CD14-positive monocyte (primary cell): Measurements from ENCODE around the gene IMPA2. TPM values are rescaled to one million over a fixed set of nuclear protein-coding genes. Genes with fewer than 3 reads are reported as not detected.

Experiments used
- DNase-seq, 3 donors: peaks; one replicate each; pipeline ENCODE4 v3.0.0-alpha.2; 2011 to 2022
- H2AFZ ChIP-seq: 2 replicates; pipeline ENCODE4 v1.6.0; 2012; ENCODE audit warnings: mild to moderate bottlenecking, low read depth, low read length, inconsistent platforms; ENCODE audit not compliant: insufficient read depth, poor library complexity, severe bottlenecking
- H3K27ac ChIP-seq, 2 donors: 1 replicate in 1 of 2; 2 replicates in 1 of 2; pipeline ENCODE4 v1.5.1; 2012 to 2013; ENCODE audit warnings: low read length in 2 of 2, control low read depth in 1 of 2, inconsistent platforms in 1 of 2, low read depth in 1 of 2, mild to moderate bottlenecking in 1 of 2
- H3K27me3 ChIP-seq, 2 donors: one replicate each; pipeline versions ENCODE4 v1.6.0 to v1.6.1; 2011 to 2013; ENCODE audit warnings: low read length in 2 of 2; ENCODE audit not compliant: control insufficient read depth in 2 of 2, insufficient read depth in 2 of 2
- H3K36me3 ChIP-seq, 2 donors: replicated peaks in 1 of 2; 1 replicate in 1 of 2; 2 replicates in 1 of 2; pipeline versions ENCODE4 v1.5.1 to v1.6.1; 2012 to 2013; ENCODE audit warnings: low read length in 2 of 2, control low read depth in 1 of 2, inconsistent platforms in 1 of 2, mild to moderate bottlenecking in 1 of 2; ENCODE audit not compliant: insufficient read depth in 2 of 2, control insufficient read depth in 1 of 2
- H3K4me1 ChIP-seq, 2 donors: 1 replicate in 1 of 2; 2 replicates in 1 of 2; pipeline versions ENCODE4 v1.5.1 to v1.6.1; 2012 to 2013; ENCODE audit warnings: low read length in 2 of 2, control low read depth in 1 of 2, inconsistent platforms in 1 of 2, mild to moderate bottlenecking in 1 of 2, moderate library complexity in 1 of 2; ENCODE audit not compliant: insufficient read depth in 2 of 2, control insufficient read depth in 1 of 2
- H3K4me2 ChIP-seq: replicated peaks from 2 replicates; pipeline ENCODE3; 2012; ENCODE audit warnings: low read length, moderate library complexity, mild to moderate bottlenecking; ENCODE audit not compliant: poor library complexity, severe bottlenecking; ENCODE audit errors: extremely low read depth
- H3K4me3 ChIP-seq, 3 experiments: fragments of 200-600 bp in 1 of 3; sonication (generic) in 1 of 3; replicated peaks in 1 of 3; 1 replicate in 2 of 3; 2 replicates in 1 of 3; pipeline ENCODE4 v1.5.1; 2011 to 2013; ENCODE audit warnings: low read length in 3 of 3, mild to moderate bottlenecking in 3 of 3, control low read depth in 2 of 3, low read depth in 2 of 3, inconsistent platforms in 1 of 3, moderate library complexity in 1 of 3
- H3K79me2 ChIP-seq: 2 replicates; pipeline ENCODE4 v1.6.0; 2012; ENCODE audit warnings: mild to moderate bottlenecking, control low read depth, inconsistent platforms, low read length, moderate library complexity; ENCODE audit not compliant: insufficient read depth
- H3K9ac ChIP-seq: 2 replicates; pipeline ENCODE4 v1.6.0; 2017; ENCODE audit warnings: low read length, mild to moderate bottlenecking; ENCODE audit not compliant: insufficient read depth, poor library complexity, severe bottlenecking
- H3K9me3 ChIP-seq, 2 donors: replicated peaks in 1 of 2; 1 replicate in 1 of 2; 2 replicates in 1 of 2; pipeline versions ENCODE4 v1.5.1 to v1.6.1; 2012 to 2013; ENCODE audit warnings: low read length in 2 of 2, control low read depth in 1 of 2; ENCODE audit not compliant: control insufficient read depth in 1 of 2, insufficient read depth in 1 of 2
- H4K20me1 ChIP-seq: 2 replicates; pipeline ENCODE4 v1.6.0; 2012; ENCODE audit warnings: mild to moderate bottlenecking, low read length, control low read depth, moderate library complexity; ENCODE audit not compliant: insufficient read depth
- H3K27ac Mint-ChIP-seq, 7 donors: one replicate each; pipeline ENCODE4 v1.8.0; 2020; ENCODE audit warnings: mild to moderate bottlenecking in 7 of 7, mixed read lengths in 7 of 7, moderate library complexity in 6 of 7, inconsistent platforms in 2 of 7
- H3K27me3 Mint-ChIP-seq, 3 donors: one replicate each; pipeline ENCODE4 v1.8.0; 2021 to 2022; ENCODE audit warnings: low read depth in 3 of 3, mild to moderate bottlenecking in 3 of 3, mixed read lengths in 3 of 3, moderate library complexity in 3 of 3, inconsistent platforms in 1 of 3
- H3K36me3 Mint-ChIP-seq, 2 donors: one replicate each; pipeline ENCODE4 v1.8.0; 2020; ENCODE audit warnings: mixed read lengths in 2 of 2, inconsistent platforms in 1 of 2, mild to moderate bottlenecking in 1 of 2
- H3K4me1 Mint-ChIP-seq: one replicate; pipeline ENCODE4 v1.8.0; 2020; ENCODE audit warnings: mild to moderate bottlenecking, mixed read lengths
- H3K4me3 Mint-ChIP-seq, 2 donors: one replicate each; pipeline ENCODE4 v1.8.0; 2020; ENCODE audit warnings: mild to moderate bottlenecking in 2 of 2, mixed read lengths in 2 of 2, moderate library complexity in 1 of 2
- H3K9me3 Mint-ChIP-seq, 7 donors: one replicate each; pipeline ENCODE4 v1.8.0; 2020 to 2022; ENCODE audit warnings: mixed read lengths in 7 of 7, mild to moderate bottlenecking in 6 of 7, moderate library complexity in 6 of 7, inconsistent platforms in 2 of 7
- CTCF ChIP-seq: fragments of 200-600 bp; IDR thresholded peaks from one replicate; pipeline ENCODE4 v1.8.0; 2022; ENCODE audit warnings: antibody characterized with exemption, mild to moderate bottlenecking
- WGBS: methylation state at CpG from one replicate; pipeline ENCODE4 v1.1.5; 2013; ENCODE audit warnings: missing lambda C conversion rate; ENCODE audit not compliant: insufficient coverage; 5-methylcytosine and 5-hydroxymethylcytosine counted together
- intact Hi-C, 2 donors: fragments of 100-400 bp; cut with micrococcal nuclease; formaldehyde crosslinking; loops; one replicate each; pipeline versions ENCODE4 v1.15.0 to v1.15.1; 2023
- polyA plus RNA-seq, 3 donors: library from polyadenylated mRNA; depleted of rRNA in 1 of 3; unstranded in 2 of 3; stranded (reverse) in 1 of 3; fragments of 300-500 nt in 2 of 3; fragments of >200 nt in 1 of 3; fragmentation: Illumina TruSeq in 2 of 3; gene quantifications; 1 replicate in 2 of 3; 2 replicates in 1 of 3; pipeline ENCODE4 v1.2.3, GENCODE V29; 2012 to 2021

Gene IMPA2
- polyA plus RNA-seq, 3 donors = 97.4 to 186 (median 145) TPM

- Mint-ChIP-seq H3K36me3 (no peaks in the 10 kb centered on the region), H3K27ac (no peak overlapping the region), H3K27me3 (peaks cover 0 to 3% (median 0%) of the 10 kb centered on the region in 3 donors), H3K9me3 (peaks cover 0 to 2% (median 0%) of the 10 kb centered on the region in 7 donors), H3K4me3 (no peak overlapping the region), H3K4me1 (peaks cover 43% of the 10 kb centered on the region)
- H3K27ac ChIP-seq = no peak overlapping the region
- no peak overlapping the region for H2AFZ ChIP-seq
- H3K36me3 ChIP-seq = no peaks in the 10 kb centered on the region
- WGBS = 88% methylated on average over 1 of the region's 2 CpGs
- H3K4me2 ChIP-seq = no peak overlapping the region
- H3K9ac ChIP-seq = no peak overlapping the region
- TF ChIP-seq CTCF = no peak
- H3K4me3 ChIP-seq = no peak overlapping the region
- no peaks in the 10 kb centered on the region for H3K9me3 ChIP-seq
- intact Hi-C loops = no loop called here
- no peaks in the 10 kb centered on the region for H3K79me2 ChIP-seq
- H4K20me1 ChIP-seq = no peaks in the 10 kb centered on the region
- no peaks in the 10 kb centered on the region for H3K27me3 ChIP-seq
- peaks cover 29 to 38% of the 10 kb centered on the region in 2 donors for H3K4me1 ChIP-seq
- DNase-seq = no peak
These were observed 5.6 kb upstream of the IMPA2 start for GRCh38 chr18:11975723-11976122.

- 85% methylated on average over 8 of the region's 13 CpGs for WGBS
- H2AFZ ChIP-seq = no peak overlapping the region
These were observed 4.8 kb upstream of the IMPA2 start for GRCh38 chr18:11976315-11977152.

More at GRCh38 chr18:11976315-11977152, 4.8 kb upstream of the IMPA2 start:
- Histone ChIP-seq H3K4me3 (no peak overlapping the region), H3K27me3 (no peaks in the 10 kb centered on the region), H3K79me2 (peaks cover 2% of the 10 kb centered on the region), H3K36me3 (no peaks in the 10 kb centered on the region), H3K9ac (no peak overlapping the region), H3K4me2 (no peak overlapping the region), H3K9me3 (no peaks in the 10 kb centered on the region), H3K27ac (no peak overlapping the region), H4K20me1 (no peaks in the 10 kb centered on the region), H3K4me1 (peaks cover 29 to 38% of the 10 kb centered on the region in 2 donors)
- no peaks in the 10 kb centered on the region for H3K36me3 Mint-ChIP-seq
- no peak overlapping the region for H3K27ac Mint-ChIP-seq
- no peak for TF ChIP-seq CTCF
- peaks cover 0 to 2% (median 0%) of the 10 kb centered on the region in 7 donors for H3K9me3 Mint-ChIP-seq
- peaks cover 0 to 3% (median 0%) of the 10 kb centered on the region in 3 donors for H3K27me3 Mint-ChIP-seq
- peaks cover 43% of the 10 kb centered on the region for H3K4me1 Mint-ChIP-seq
- no peak for DNase-seq
- intact Hi-C loops = no loop called here
- no peak overlapping the region for H3K4me3 Mint-ChIP-seq
